H54 (cell line): Measurements from ENCODE around the gene CD7.
A peak's percentile ranks its signal among the peaks of the same experiment; 100 is the strongest.

ENCODE experiments used
- DNase-seq: peaks from one replicate; pipeline ENCODE4 v3.0.0; 2011; ENCODE audit warnings: low spot score, mixed read lengths; ENCODE audit not compliant: insufficient read length
- FAIRE-seq: peaks from 3 replicates; lab custom pipeline; 2011; peaks lifted over from hg19 to GRCh38; lab: Jason Lieb, UNC
- POLR2A ChIP-seq: IDR thresholded peaks from 2 replicates; pipeline ENCODE4 v1.6.1; 2011; ENCODE audit warnings: low read depth, mild to moderate bottlenecking, low read length

Gene CD7

DNA sequence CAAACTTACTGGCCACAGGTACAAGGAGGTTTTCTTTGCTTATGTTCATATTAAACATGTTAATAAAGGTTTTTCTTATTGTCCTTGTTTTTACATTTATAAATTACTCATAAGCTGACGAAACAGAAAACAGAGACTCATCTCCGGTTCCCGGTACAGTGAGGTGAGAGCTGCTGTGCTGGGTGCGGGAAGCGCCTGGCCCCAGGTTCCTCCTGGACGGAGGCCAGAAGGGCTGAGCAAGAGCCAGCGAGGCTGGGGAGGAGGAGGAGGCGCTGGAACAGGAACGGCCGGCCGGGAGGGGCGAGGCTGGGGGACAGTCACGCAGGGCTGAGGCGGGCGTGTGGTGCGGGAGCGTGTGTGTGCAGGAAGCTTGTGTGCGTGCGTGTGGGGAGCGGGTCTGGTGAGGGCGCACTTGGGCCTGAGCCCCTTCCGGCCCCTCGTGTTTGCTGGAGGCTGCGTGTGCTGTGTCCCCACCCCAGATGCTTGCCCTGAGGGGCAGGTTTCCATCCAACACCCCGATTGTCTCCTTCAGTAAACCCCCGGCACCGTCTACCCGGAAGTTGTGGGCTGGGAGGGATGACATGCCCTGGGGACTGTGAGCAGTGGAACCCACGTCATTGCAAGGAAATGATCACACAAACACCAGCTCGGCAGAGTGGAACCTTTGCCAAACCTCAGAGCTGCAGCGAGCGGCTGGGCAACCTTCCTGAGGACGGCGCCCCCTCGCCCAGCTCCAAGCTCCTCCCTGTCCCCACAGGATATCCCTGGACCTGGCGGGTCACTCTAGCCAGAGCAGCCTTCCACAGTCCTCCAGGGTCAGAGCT lies 19.5 kb downstream of the CD7 start:
- no peak for FAIRE-seq
- DNase-seq, result peak; percentile 93
- TF ChIP-seq POLR2A, result peak; percentile 54

- FAIRE-seq (no peak), DNase-seq (peak; percentile 90)
- no peak for TF ChIP-seq POLR2A
Observed at GRCh38 chr17:82297280-82297713, 20.1 kb downstream of the CD7 start.

- no peak for FAIRE-seq
Observed at GRCh38 chr17:82296511-82297279, 20.7 kb downstream of the CD7 start.

GRCh38 chr17:82295472-82295814 lies 22.0 kb downstream of the CD7 start:
- TF ChIP-seq POLR2A, result no peak
- no peak for DNase-seq
- no peak for FAIRE-seq

More at GRCh38 chr17:82296511-82297279, 20.7 kb downstream of the CD7 start:
- no peak for DNase-seq
- no peak for TF ChIP-seq POLR2A

DNA sequence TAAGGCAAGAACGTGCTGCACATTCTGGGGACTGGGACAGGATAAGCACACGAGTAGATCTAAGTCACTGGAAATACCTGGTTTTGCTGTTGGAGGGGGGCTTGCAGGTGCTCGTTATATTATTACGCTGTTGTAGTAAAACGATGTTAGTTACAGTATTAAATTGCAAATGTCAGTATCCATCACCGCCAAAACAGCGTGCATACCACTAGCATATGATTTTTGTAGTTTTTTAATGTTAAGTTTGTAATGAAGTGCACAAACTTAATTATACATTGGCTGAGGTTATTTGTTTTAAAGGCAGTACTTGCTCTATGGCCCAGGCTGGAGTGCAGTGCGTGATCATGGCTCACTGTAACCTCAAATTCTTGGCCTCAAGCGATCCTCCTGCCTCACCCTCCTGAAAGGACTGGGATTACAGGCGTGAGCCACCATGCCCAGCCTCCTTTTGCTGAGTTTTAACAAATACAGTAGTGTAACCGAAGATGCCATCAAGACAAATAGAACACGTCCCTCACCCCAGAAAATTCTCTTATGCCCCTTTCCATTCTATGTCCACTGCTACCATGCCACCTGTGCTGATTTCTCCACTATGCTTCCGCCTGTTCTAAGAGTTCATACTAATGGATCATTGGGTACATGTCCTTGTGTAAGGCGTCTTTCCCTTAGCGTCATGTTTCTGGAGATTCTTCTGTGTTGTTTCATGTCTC lies 23.2 kb downstream of the CD7 start:
- FAIRE-seq (no peak), DNase-seq (no peak)
- no peak; the same call in 1 of the 2 replicates for TF ChIP-seq POLR2A

- TF ChIP-seq POLR2A, result peak; percentile 80
- peak; percentile 70 for FAIRE-seq
- peak; percentile 97 for DNase-seq
Observed at GRCh38 chr17:82292251-82293154, 24.9 kb downstream of the CD7 start.

DNA sequence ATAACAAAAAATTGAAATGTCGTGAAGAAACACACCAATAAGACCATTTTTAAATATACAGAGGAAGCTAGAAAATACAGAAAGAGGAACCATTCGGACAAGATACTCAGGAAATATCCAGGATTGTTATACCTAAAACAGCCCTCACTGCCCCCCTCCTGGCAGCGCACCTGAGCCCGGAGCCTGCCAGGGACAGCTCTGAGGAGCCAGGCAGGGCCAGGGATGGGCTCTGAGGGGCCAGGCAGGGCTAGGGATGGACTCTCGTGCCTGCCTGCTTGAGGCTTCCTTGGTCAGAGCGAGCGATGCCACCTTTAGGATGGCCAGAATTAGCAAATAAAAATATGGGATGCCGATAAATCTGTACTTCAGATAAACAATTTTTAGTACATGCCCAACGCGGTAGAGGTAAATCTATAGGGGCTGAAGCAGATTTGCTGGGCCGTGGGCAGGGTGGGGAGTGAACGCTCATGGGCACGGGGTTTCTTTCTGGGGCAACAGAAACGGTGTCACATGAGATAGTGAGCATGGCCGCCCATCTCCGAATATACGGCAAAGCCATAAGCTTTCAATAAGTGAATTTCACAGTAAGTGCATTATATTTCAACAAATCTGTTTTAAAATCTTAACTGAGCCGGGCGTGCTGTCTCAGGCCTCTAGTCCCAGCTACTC lies 25.7 kb downstream of the CD7 start:
- no peak for TF ChIP-seq POLR2A
- no peak for FAIRE-seq
- no peak for DNase-seq

DNA sequence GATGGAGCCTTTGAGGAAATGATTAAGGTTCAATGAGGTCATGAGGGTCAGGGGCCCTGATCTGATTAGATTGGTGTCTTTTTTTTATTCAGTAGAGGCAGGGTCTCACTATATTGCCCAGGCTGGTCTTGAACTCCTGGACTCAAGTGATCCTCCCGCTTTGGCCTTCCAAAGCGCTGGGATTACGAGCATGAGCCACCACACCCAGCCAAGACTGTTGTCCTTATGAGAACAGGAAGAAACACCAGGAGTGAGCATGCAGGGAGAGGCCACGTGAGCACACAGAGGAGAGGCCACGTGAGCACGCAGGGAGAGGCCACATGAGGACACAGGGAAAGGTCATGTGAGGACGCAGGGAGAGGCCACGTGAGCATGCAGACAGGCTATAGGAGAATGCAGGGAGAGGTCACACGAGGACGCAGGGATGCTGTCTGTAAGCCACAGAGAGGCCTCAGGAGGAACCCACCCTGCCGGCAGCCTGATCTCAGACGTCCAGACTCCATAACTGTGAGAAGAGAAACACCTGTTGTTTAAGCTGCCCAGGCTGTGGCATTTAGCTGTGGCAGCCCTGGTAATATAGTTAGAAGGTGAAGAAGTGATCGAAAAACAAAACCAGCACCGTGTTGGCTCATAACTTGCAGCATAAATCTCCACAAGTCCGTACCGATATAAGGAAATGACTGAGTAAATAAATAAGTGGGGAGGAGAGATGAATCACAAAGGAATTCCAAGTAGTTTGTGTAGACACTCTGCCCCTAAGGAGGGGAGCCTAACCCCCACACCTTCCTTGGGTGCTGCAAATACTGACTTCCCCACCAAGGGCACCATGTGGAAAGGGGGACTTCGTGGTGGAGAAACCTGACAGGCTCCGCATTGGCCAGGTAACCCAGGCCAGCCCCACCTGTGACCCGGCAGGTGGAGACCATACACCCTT lies 29.3 kb downstream of the CD7 start:
- FAIRE-seq (no peak), DNase-seq (peak; percentile 79)
- TF ChIP-seq POLR2A, result no peak

- no peak for DNase-seq
- no peak for TF ChIP-seq POLR2A
- FAIRE-seq, result no peak
Observed at GRCh38 chr17:82287013-82287867, 30.2 kb downstream of the CD7 start.

DNA sequence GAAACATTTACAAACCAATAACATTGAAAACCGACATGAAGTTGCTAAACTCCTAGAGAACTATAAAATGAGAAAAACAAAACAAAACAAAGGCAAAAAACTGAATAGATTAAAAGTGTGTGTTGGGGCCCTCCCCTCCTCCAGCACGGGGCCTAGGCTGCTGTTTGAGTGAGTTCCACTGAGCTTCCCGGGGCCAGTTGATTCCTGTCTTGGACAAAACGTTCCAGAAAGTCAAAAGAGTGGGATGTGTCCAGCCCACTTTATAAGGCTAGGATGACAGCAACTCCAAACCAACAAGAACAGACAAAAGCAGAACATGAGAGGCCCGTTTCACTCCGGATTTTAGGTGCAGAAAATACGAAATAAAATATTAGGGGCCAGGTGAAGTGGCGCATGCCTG lies 32.3 kb downstream of the CD7 start:
- no peak for DNase-seq
- TF ChIP-seq POLR2A, result no peak
- no peak for FAIRE-seq

GRCh38 chr17:82283208-82283749 lies 34.1 kb downstream of the CD7 start:
- peak; percentile 96 for DNase-seq
- TF ChIP-seq POLR2A, result 0 out of 2 replicates have a peak, but pooled peaks have one; percentile 24
- FAIRE-seq, result no peak
